HCEC 1CT (cell line): Measurements from ENCODE around the gene TMEM88.

Experiments used
- DNase-seq: peaks from one replicate; pipeline ENCODE4 v3.0.0-alpha.2; 2017

The TMEM88 gene

DNA sequence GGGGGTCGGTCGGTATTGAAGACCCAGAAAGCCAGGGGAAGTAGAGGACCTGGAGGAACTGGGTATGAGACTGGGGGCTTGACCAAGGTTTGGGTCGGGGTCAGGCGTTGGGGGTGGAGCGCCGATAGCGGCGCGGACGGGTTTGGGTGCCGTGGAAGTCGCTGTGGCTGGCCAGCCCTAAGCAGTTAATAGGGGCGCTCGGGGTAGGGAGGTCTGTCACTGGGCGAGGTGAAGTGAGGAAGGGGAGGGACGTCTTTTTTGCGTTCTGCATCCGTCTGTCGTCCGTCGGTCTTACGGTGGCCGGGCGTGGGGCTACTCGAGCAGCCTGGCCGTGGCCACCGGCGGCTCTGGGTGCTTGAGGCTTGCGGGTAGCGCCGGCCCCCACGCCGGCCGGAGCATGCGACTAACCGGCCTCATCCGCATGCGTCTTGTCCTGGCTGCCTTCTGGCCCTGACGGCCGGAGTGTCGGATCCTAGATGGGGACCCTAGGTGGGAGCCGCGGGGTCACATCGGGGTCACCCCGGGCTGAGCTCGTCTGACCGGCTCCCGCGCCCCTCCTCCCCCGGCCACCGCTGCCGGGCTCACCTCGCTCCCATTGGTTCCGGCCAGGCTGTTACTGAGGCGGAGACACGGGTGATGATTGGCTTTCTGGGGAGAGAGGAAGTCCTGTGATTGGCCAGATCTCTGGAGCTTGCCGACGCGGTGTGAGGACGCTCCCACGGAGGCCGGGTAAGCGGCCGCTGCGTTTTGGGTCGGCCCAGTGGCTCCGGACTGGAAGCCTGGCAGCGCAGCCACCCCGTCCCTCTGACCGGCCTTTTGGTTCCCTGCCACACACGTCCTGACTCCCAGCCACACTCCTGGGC is 10.3 kb upstream of the TMEM88 start:
- peak; percentile 93 for DNase-seq

DNA sequence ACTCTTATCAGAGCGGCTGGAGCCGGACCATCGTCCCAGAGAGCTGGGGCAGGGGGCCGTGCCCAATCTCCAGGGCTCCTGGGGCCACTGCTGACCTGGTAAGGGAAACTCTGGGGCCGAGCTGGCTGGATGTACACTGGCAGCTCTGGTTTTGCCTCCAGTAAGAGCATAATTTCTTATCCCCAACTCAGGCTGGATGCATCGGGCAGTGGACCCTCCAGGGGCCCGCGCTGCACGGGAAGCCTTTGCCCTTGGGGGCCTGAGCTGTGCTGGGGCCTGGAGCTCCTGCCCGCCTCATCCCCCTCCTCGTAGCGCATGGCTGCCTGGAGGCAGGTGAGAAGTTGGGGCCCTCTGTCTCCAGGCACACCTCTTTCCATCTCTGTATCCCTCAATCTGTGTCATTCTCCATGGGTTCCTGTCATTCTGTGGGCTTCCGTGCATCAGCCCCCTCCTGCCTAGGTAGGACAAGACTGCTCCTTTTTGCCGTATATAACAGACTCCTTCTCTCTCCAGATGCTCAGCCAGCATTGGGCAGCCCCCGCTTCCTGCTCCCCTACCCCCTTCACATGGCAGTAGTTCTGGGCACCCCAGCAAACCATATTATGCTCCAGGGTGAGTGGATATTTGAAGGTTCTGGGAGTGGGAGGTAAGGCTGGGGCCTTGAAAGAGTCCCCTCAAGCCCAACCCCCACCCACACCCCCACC is 9.4 kb upstream of the TMEM88 start:
- no peak for DNase-seq

DNA sequence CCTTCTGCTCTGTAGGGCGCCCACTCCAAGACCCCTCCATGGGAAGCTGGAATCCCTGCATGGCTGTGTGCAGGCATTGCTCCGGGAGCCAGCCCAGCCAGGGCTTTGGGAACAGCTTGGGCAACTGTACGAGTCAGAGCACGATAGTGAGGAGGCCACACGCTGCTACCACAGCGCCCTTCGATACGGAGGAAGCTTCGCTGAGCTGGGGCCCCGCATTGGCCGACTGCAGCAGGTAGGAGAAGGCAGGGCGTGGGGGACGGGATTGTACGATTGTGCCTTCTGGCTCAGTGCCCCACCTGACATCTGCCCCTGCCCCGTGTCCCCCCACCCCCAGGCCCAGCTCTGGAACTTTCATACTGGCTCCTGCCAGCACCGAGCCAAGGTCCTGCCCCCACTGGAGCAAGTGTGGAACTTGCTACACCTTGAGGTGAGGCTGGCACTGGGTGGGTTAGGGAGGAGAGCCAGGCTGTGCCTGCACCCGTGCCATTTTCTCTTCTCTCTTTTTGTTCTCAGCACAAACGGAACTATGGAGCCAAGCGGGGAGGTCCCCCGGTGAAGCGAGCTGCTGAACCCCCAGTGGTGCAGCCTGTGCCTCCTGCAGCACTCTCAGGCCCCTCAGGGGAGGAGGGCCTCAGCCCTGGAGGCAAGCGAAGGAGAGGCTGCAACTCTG is 8.7 kb upstream of the TMEM88 start:
- DNase-seq: no peak

DNA sequence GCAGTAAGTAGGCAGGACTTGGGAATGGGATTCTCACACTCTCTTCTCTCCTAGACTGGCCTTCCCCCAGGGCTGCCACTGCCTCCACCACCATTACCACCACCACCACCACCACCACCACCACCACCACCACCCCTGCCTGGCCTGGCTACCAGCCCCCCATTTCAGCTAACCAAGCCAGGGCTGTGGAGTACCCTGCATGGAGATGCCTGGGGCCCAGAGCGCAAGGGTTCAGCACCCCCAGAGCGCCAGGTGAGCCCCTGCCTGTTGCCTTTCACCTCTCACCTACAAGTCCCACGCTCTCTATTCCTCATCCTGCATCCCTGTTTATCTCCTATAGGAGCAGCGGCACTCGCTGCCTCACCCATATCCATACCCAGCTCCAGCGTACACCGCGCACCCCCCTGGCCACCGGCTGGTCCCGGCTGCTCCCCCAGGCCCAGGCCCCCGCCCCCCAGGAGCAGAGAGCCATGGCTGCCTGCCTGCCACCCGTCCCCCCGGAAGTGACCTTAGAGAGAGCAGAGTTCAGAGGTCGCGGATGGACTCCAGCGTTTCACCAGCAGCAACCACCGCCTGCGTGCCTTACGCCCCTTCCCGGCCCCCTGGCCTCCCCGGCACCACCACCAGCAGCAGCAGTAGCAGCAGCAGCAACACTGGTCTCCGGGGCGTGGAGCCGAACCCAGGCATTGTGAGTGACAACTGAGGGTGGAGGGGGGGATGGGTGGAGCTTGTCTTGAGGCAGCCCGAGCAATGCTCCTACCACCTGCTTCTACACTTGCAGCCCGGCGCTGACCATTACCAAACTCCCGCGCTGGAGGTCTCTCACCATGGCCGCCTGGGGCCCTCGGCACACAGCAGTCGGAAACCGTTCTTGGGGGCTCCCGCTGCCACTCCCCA is 7.9 kb upstream of the TMEM88 start:
- no peak for DNase-seq

DNA sequence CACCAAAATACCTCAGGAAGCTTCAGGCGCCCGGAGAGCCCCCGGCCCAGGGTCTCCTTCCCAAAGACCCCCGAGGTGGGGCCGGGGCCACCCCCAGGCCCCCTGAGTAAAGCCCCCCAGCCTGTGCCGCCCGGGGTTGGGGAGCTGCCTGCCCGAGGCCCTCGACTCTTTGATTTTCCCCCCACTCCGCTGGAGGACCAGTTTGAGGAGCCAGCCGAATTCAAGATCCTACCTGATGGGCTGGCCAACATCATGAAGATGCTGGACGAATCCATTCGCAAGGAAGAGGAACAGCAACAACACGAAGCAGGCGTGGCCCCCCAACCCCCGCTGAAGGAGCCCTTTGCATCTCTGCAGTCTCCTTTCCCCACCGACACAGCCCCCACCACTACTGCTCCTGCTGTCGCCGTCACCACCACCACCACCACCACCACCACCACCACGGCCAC is 6.7 kb upstream of the TMEM88 start:
- DNase-seq: no peak

DNA sequence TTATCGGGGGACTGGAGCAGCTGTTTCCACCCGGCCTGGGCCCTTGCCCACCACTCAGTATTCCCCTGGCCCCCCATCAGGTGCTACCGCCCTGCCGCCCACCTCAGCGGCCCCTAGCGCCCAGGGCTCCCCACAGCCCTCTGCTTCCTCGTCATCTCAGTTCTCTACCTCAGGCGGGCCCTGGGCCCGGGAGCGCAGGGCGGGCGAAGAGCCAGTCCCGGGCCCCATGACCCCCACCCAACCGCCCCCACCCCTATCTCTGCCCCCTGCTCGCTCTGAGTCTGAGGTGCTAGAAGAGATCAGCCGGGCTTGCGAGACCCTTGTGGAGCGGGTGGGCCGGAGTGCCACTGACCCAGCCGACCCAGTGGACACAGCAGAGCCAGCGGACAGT is 6.1 kb upstream of the TMEM88 start:
- DNase-seq: no peak

DNA sequence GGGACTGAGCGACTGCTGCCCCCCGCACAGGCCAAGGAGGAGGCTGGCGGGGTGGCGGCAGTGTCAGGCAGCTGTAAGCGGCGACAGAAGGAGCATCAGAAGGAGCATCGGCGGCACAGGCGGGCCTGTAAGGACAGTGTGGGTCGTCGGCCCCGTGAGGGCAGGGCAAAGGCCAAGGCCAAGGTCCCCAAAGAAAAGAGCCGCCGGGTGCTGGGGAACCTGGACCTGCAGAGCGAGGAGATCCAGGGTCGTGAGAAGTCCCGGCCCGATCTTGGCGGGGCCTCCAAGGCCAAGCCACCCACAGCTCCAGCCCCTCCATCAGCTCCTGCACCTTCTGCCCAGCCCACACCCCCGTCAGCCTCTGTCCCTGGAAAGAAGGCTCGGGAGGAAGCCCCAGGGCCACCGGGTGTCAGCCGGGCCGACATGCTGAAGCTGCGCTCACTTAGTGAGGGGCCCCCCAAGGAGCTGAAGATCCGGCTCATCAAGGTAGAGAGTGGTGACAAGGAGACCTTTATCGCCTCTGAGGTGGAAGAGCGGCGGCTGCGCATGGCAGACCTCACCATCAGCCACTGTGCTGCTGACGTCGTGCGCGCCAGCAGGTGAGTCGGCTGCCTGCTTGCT is 5.6 kb upstream of the TMEM88 start:
- DNase-seq: no peak

DNA sequence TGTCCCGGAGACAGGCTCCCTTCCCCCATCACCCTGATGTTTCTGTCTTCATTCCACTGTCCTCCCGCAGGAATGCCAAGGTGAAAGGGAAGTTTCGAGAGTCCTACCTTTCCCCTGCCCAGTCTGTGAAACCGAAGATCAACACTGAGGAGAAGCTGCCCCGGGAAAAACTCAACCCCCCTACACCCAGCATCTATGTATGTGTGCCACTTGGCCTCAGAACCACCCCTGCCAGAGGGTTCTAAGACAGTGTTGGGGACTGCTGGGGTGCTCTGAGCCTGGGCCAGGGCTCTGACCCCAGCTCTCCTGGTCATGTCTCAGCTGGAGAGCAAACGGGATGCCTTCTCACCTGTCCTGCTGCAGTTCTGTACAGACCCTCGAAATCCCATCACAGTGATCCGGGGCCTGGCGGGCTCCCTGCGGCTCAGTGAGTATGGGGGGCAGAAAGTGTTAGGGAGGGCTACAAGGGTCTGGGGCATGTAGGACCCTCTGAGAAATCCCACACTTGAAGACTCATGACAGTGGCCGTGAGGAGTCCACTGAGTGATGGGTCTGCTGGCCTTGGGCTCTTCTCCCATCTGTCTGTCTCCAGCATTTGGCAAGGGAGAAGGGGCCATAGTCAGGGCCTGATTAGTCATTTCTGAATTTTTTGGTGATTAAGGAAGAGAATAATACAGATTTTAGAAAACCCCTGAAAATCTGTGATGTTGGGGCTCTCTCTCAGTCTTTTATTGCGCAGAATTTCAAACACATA is 4.9 kb upstream of the TMEM88 start:
- DNase-seq: no peak

DNA sequence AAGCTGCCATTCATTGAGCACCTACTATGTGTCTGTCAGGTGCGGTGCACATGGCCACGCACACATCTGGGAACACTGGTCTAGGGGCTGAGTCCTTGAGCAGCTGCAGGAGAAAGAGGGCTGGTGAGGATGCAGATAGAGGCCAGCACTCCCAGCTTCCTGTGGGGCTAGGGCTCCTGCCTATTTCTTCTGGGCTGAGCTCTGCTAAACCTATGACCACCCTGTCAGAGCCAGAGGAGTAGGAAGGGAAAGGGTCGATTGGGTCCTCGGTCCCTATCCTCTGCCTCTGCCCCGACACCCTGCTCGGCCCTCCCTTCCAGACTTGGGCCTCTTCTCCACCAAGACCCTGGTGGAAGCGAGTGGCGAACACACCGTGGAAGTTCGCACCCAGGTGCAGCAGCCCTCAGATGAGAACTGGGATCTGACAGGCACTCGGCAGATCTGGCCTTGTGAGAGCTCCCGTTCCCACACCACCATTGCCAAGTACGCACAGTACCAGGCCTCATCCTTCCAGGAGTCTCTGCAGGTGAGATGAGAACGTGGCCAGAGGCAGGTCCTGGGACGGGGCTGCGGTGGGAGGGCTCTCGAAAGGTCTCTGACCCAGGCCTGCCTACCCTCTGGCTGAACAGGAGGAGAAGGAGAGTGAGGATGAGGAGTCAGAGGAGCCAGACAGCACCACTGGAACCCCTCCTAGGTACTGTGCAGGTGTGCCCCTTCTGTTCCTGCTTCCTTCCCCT is 4.0 kb upstream of the TMEM88 start:
- DNase-seq: no peak

DNA sequence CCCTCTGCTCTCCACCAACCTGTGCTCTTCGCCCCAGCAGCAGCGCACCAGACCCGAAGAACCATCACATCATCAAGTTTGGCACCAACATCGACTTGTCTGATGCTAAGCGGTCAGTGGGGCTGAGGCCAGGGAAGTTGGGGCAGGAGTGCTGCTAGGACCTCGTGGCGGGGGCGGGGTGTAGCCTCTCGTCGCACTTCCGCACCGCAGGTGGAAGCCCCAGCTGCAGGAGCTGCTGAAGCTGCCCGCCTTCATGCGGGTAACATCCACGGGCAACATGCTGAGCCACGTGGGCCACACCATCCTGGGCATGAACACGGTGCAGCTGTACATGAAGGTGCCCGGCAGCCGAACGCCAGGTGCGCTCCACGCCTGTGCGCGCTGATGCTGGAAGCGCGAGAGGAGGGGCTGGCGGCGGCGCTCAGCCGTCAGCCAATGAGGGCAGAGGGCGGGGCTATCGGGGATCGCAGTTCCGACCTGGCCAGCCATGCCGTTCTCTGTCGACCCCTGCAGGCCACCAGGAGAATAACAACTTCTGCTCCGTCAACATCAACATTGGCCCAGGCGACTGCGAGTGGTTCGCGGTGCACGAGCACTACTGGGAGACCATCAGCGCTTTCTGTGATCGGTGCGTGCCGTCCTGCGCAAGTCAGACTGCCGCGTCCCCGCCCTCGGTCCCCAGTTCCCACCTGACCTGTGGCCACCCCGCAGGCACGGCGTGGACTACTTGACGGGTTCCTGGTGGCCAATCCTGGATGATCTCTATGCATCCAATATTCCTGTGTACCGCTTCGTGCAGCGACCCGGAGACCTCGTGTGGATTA is 3.2 kb upstream of the TMEM88 start:
- peak; percentile 55 for DNase-seq

DNA sequence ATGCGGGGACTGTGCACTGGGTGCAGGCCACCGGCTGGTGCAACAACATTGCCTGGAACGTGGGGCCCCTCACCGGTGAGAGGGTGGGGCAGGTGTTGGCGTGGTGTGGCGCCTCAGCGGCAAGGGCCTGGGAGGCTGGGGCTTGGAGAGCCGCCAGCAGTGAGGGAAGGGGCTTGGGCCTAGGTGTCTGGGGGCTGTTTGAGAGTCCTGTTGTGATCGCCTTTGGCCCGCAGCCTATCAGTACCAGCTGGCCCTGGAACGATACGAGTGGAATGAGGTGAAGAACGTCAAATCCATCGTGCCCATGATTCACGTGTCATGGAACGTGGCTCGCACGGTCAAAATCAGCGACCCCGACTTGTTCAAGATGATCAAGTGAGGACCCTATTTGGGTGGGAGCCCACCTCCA is 2.6 kb upstream of the TMEM88 start:
- no peak for DNase-seq

DNA sequence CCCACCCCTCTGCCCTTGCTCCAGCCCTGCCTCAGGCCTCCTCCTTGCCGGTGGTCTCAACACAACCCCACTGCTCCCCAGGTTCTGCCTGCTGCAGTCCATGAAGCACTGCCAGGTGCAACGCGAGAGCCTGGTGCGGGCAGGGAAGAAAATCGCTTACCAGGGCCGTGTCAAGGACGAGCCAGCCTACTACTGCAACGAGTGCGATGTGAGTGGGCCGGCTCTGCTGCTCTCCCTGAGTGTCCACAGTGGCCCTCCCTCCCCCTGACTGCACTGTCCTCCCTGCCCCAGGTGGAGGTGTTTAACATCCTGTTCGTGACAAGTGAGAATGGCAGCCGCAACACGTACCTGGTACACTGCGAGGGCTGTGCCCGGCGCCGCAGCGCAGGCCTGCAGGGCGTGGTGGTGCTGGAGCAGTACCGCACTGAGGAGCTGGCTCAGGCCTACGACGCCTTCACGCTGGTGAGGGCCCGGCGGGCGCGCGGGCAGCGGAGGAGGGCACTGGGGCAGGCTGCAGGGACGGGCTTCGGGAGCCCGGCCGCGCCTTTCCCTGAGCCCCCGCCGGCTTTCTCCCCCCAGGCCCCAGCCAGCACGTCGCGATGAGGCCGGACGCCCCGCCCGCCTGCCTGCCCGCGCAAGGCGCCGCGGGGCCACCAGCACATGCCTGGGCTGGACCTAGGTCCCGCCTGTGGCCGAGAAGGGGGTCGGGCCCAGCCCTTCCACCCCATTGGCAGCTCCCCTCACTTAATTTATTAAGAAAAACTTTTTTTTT is 1.8 kb upstream of the TMEM88 start:
- DNase-seq: no peak

DNA sequence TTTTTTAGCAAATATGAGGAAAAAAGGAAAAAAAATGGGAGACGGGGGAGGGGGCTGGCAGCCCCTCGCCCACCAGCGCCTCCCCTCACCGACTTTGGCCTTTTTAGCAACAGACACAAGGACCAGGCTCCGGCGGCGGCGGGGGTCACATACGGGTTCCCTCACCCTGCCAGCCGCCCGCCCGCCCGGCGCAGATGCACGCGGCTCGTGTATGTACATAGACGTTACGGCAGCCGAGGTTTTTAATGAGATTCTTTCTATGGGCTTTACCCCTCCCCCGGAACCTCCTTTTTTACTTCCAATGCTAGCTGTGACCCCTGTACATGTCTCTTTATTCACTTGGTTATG is 1.2 kb upstream of the TMEM88 start:
- DNase-seq: no peak

DNA sequence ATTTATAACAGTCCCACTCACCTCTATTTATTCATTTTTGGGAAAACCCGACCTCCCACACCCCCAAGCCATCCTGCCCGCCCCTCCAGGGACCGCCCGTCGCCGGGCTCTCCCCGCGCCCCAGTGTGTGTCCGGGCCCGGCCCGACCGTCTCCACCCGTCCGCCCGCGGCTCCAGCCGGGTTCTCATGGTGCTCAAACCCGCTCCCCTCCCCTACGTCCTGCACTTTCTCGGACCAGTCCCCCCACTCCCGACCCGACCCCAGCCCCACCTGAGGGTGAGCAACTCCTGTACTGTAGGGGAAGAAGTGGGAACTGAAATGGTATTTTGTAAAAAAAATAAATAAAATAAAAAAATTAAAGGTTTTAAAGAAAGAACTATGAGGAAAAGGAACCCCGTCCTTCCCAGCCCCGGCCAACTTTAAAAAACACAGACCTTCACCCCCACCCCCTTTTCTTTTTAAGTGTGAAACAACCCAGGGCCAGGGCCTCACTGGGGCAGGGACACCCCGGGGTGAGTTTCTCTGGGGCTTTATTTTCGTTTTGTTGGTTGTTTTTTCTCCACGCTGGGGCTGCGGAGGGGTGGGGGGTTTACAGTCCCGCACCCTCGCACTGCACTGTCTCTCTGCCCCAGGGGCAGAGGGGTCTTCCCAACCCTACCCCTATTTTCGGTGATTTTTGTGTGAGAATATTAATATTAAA is 638 bp upstream of the TMEM88 start:
- DNase-seq: no peak

DNA sequence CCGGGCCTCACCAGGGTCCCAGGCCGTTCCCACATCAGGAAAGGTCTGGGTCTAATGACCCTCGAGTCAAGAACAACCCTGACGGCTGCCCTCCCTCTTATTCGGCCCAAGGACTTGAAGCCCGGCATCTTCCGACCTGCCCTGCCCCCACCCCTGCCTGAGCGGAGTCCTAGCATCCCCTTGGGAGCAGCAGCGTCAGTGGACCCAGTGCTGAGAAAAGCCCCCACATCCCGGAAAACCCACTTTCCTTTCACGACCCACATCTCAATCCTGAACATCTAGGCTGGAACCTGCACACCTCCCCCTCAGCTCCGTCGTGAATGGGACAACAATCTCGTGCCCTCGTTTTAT is 769 bp downstream of the TMEM88 start:
- DNase-seq: no peak

DNA sequence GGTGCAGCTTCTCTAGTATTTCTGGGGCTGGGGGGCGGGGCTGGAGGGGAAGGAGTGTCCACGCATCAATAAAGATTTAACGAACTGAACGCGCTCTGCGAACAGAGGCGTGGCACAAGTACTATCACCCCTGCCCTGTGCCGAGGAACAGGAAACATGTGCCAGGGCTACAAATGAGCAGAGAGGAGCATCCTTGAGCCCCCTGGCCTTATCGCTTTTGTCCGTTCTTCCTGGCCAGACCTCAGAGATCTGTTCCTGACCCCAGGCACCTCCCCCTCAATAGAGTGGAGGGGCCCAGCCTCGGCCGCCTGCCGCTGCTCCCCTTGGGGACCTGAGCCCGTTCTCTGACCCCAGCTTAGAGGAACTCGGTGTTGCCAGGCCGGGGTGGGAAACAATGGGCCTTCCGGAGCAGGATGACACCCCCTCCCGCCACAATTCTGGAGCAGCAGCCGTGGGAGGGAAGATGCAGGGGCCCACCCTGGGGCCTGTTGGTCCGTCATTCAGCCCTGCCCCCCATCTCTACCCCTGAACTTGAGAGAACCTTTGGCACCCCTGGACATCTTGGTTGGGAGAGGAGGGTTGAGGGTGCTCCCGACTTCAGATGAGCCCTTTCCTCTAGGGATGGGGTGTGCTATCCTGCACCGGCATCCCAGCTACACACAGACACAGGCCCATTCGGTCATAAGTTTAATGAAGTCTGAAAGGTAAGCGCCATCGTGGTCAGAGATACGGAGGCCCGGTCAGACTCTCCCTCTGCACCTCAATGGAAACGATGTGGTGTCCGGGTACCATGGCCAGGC is 1.3 kb downstream of the TMEM88 start:
- peak; percentile 30 for DNase-seq

DNA sequence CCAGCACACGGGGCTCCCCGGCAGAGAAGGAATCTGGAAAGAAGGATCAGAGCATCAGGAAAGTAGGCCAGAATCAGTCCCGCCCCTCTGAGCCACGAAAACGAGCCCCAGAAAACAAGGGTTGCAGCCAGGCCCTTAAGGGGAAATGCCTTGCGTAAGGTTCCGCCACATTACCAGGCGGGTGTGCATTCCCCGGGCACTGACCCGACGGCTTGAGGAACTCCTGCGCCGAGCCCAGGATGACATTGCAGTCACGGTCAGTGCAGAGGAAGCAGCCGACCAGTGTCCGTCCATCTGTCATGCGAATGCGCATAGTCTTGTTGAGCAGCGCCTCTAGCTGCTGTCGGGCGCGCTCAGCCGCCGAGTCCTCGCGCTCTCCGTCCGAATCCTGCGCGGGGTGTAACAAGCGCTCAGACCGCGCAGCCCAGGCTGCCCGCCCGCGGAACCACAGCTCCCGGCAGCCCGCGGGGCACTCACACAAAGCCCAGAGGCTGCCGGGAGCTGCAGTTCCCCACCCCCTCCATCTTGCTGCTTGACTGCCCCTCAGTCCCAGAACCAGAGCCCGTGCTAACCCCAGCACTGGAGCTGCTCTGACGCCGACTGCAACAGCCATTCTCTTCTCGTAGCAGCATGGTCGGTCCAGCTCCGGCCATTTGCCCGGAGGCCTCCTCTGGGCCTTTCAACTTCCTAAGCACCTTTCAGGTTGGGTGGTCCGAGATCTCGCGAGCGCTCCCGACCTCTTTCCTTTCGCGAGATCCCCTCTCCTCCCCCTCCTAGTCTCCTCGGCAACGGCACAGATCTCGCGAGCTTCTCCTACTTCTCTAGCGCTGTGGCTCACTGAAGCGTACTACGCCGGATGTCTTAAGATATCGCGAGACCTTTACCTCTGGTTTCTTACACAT is 2.2 kb downstream of the TMEM88 start, which contains the start of gene NAA38:
Gene NAA38 (minus strand): TSS at position 749 of the 902 bp plus-strand sequence. CDS start 96 bp downstream, at position 653.
- DNase-seq: peak; percentile 99
